Erythroblast (primary cell): ENCODE measurements around the gene NPAS1.

Experiments used
- GATA1 ChIP-seq: IDR thresholded peaks from 2 replicates; pipeline ENCODE4 v1.6.1; 2011; ENCODE audit warnings: low read depth, mild to moderate bottlenecking, control low read depth, low read length, moderate library complexity
- POLR2A ChIP-seq: IDR thresholded peaks from 2 replicates; pipeline ENCODE4 v1.6.1; 2011; ENCODE audit warnings: mild to moderate bottlenecking, low read length

GRCh38 chr19:46978171-46978869 is 41.3 kb upstream of the NPAS1 start:
- TF ChIP-seq POLR2A, result no peak
- no peak for TF ChIP-seq GATA1
